Trophoblast cell (in vitro differentiated cells and primary cell): Measurements from ENCODE around the gene MT1B. TPM values are rescaled to one million over a fixed set of nuclear protein-coding genes. Genes with fewer than 3 reads are reported as not detected.

Experiments used
- DNase-seq, 2 donors: peaks; one replicate each; pipeline ENCODE4 v3.0.0-alpha.2; 2016
- H2AFZ ChIP-seq: 2 replicates; pipeline ENCODE4 v1.6.1; 2013; ENCODE audit warnings: low read length, moderate library complexity, mild to moderate bottlenecking; ENCODE audit not compliant: insufficient read depth, poor library complexity
- H2AK5ac ChIP-seq: 2 replicates; pipeline ENCODE4 v1.6.1; 2013; ENCODE audit warnings: mild to moderate bottlenecking, low read length
- H2BK120ac ChIP-seq: 2 replicates; pipeline ENCODE4 v1.6.1; 2013; ENCODE audit warnings: low read length, mild to moderate bottlenecking, moderate library complexity; ENCODE audit not compliant: insufficient read depth, poor library complexity
- H2BK12ac ChIP-seq: 2 replicates; pipeline ENCODE4 v1.6.1; 2013; ENCODE audit warnings: mild to moderate bottlenecking, low read length, moderate library complexity
- H2BK5ac ChIP-seq: 2 replicates; pipeline ENCODE4 v1.6.1; 2013; ENCODE audit warnings: low read length, low read depth, moderate library complexity, mild to moderate bottlenecking; ENCODE audit not compliant: poor library complexity
- H3K14ac ChIP-seq: 2 replicates; pipeline ENCODE4 v1.6.1; 2013; ENCODE audit warnings: mild to moderate bottlenecking, low read length
- H3K18ac ChIP-seq: 2 replicates; pipeline ENCODE4 v1.6.1; 2013; ENCODE audit warnings: mild to moderate bottlenecking, low read length
- H3K23ac ChIP-seq: 2 replicates; pipeline ENCODE4 v1.6.1; 2013; ENCODE audit warnings: low read length
- H3K27ac ChIP-seq: 2 replicates; pipeline ENCODE4 v1.5.1; 2013; ENCODE audit warnings: low read depth, mild to moderate bottlenecking, inconsistent platforms, low read length, moderate library complexity
- H3K27me3 ChIP-seq: 2 replicates; pipeline ENCODE4 v1.6.1; 2013; ENCODE audit warnings: inconsistent platforms, mild to moderate bottlenecking, low read length, moderate library complexity; ENCODE audit not compliant: insufficient read depth
- H3K36me3 ChIP-seq, 2 experiments: 1 replicate in 1 of 2; 2 replicates in 1 of 2; pipeline ENCODE4 v1.6.1; 2013; ENCODE audit warnings: low read length in 2 of 2, mild to moderate bottlenecking in 2 of 2, moderate library complexity in 1 of 2; ENCODE audit not compliant: insufficient read depth in 2 of 2, control insufficient read depth in 1 of 2
- H3K4ac ChIP-seq: 2 replicates; pipeline ENCODE4 v1.6.1; 2013; ENCODE audit warnings: low read depth, mild to moderate bottlenecking, low read length, moderate library complexity
- H3K4me1 ChIP-seq, 2 experiments: 1 replicate in 1 of 2; 2 replicates in 1 of 2; pipeline ENCODE4 v1.6.1; 2013; ENCODE audit warnings: low read length in 2 of 2, mild to moderate bottlenecking in 2 of 2, moderate library complexity in 1 of 2; ENCODE audit not compliant: insufficient read depth in 2 of 2, control insufficient read depth in 1 of 2
- H3K4me2 ChIP-seq: 2 replicates; pipeline ENCODE4 v1.6.1; 2013; ENCODE audit warnings: inconsistent platforms, mild to moderate bottlenecking, low read length, moderate library complexity
- H3K4me3 ChIP-seq: 2 replicates; pipeline ENCODE4 v1.5.1; 2013; ENCODE audit warnings: mild to moderate bottlenecking, low read depth, low read length, inconsistent platforms
- H3K79me1 ChIP-seq: one replicate; pipeline ENCODE4 v1.6.1; 2013; ENCODE audit warnings: low read length
- H3K79me2 ChIP-seq: 2 replicates; pipeline ENCODE4 v1.6.1; 2013; ENCODE audit warnings: low read length, mild to moderate bottlenecking; ENCODE audit not compliant: control insufficient read depth, insufficient read depth, poor library complexity
- H3K9ac ChIP-seq: 2 replicates; pipeline ENCODE4 v1.6.1; 2013; ENCODE audit warnings: mild to moderate bottlenecking, low read length
- H3K9me3 ChIP-seq: 2 replicates; pipeline ENCODE4 v1.6.1; 2013; ENCODE audit warnings: low read depth, mild to moderate bottlenecking, control low read depth, inconsistent platforms, low read length; ENCODE audit not compliant: insufficient read depth
- H4K12ac ChIP-seq: 2 replicates; pipeline ENCODE4 v1.6.1; 2013; ENCODE audit warnings: low read depth, mild to moderate bottlenecking, low read length, moderate library complexity
- H4K8ac ChIP-seq: 2 replicates; pipeline ENCODE4 v1.6.1; 2013; ENCODE audit warnings: low read depth, mild to moderate bottlenecking, low read length, moderate library complexity
- H4K91ac ChIP-seq: one replicate; pipeline ENCODE4 v1.6.1; 2013; ENCODE audit warnings: low read depth, mild to moderate bottlenecking, low read length, moderate library complexity
- WGBS: extraction: QIAGEN DNeasy Blood & Tissue Kit; methylation state at CpG from one replicate; pipeline ENCODE4 v1.1.7; 2013; ENCODE audit warnings: missing lambda C conversion rate; ENCODE audit not compliant: insufficient read length, insufficient coverage; ENCODE audit errors: extremely low coverage; 5-methylcytosine and 5-hydroxymethylcytosine counted together
- polyA plus RNA-seq: library from polyadenylated mRNA; stranded (reverse); fragments of 200-250 nt; gene quantifications from 2 replicates; pipeline ENCODE4 v1.2.3, GENCODE V29; 2013

The MT1B gene
- not detected in 2 replicates for polyA plus RNA-seq

GRCh38 chr16:56651586-56651985 is at the start of gene MT1B:
Gene MT1B, plus strand, starts transcription at chr16:56651886. Its CDS starts 68 bp downstream, at chr16:56651954.
- H3K9me3 ChIP-seq, result no peaks in the 10 kb centered on the region
- no peak within 1 kb of the TSS for H4K8ac ChIP-seq
- peaks cover 25% of the 10 kb centered on the region for H3K27me3 ChIP-seq
- H3K9ac ChIP-seq, result no peak within 1 kb of the TSS
- no peak within 1 kb of the TSS for H3K27ac ChIP-seq
- H3K4ac ChIP-seq, result no peak within 1 kb of the TSS
- no peak within 1 kb of the TSS for H2AK5ac ChIP-seq
- no peak within 1 kb of the TSS for H3K14ac ChIP-seq
- no peak within 1 kb of the TSS for H2BK120ac ChIP-seq
- H3K36me3 ChIP-seq, result no peaks in the 10 kb centered on the region
- no peak within 1 kb of the TSS for H4K91ac ChIP-seq
- no peaks in the 10 kb centered on the region for H3K79me1 ChIP-seq
- no peak within 1 kb of the TSS for H4K12ac ChIP-seq
- no peak within 1 kb of the TSS for H3K4me3 ChIP-seq
- no peak within 1 kb of the TSS for H3K18ac ChIP-seq
- no peak within 1 kb of the TSS for H3K23ac ChIP-seq
- no peak within 1 kb of the TSS for H3K4me2 ChIP-seq
- H3K79me2 ChIP-seq, result no peaks in the 10 kb centered on the region
- H2BK5ac ChIP-seq, result no peak within 1 kb of the TSS
- no peak for DNase-seq
- H2BK12ac ChIP-seq, result no peak within 1 kb of the TSS
- no peaks in the 10 kb centered on the region for H3K4me1 ChIP-seq
- no CpG with 5 or more reads among the region's 7 CpGs for WGBS
- H2AFZ ChIP-seq, result no peak within 1 kb of the TSS

GRCh38 chr16:56603589-56603988 is 48.1 kb upstream of the MT1B start:
- Histone ChIP-seq H2BK12ac (no peak overlapping the region), H2AK5ac (no peak overlapping the region), H3K79me1 (peaks cover 11% of the 10 kb centered on the region), H2BK5ac (no peak overlapping the region), H3K4me1 (peaks cover 16 to 18% of the 10 kb centered on the region in 2 experiments), H3K27ac (no peak overlapping the region), H4K8ac (no peak overlapping the region), H3K4ac (no peak overlapping the region), H3K27me3 (no peaks in the 10 kb centered on the region), H3K18ac (no peak overlapping the region), H3K9ac (no peak overlapping the region), H3K36me3 (no peaks in the 10 kb centered on the region), H2AFZ (no peak overlapping the region), H3K14ac (no peak overlapping the region), H3K4me3 (no peak overlapping the region), H4K91ac (no peak overlapping the region), H3K9me3 (no peaks in the 10 kb centered on the region), H3K79me2 (no peaks in the 10 kb centered on the region), H4K12ac (no peak overlapping the region), H3K23ac (no peak overlapping the region), H3K4me2 (no peak overlapping the region), H2BK120ac (no peak overlapping the region)
- DNase-seq, result peak; percentile 46 to 64
- WGBS, result no CpG with 5 or more reads among the region's 4 CpGs

DNA sequence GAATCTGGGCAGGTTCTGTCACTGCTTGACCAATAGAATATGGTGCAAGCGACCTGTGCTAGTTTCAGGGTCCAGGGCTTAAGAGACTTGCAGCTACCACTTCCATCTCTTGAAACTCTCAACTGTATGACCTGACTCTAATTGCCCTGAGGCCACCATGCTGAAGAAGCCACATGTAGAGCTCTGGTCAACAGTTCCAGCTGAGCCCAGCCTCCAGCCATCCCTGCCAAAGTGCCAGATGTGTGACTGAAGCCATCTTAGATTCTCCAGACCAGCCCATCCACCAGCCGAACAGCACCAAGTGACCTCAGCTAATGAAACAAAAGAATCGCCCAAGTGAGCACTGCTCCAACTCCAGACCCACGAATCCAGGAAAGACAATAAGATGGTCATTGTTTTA is 46.7 kb upstream of the MT1B start:
- no CpG with 5 or more reads among the region's 4 CpGs for WGBS
- no peak for DNase-seq
- Histone ChIP-seq H3K27me3 (no peaks in the 10 kb centered on the region), H3K14ac (no peak overlapping the region), H2BK120ac (no peak overlapping the region), H3K4me3 (no peak overlapping the region), H3K27ac (no peak overlapping the region), H4K8ac (no peak overlapping the region), H3K4me2 (no peak overlapping the region), H3K36me3 (no peaks in the 10 kb centered on the region), H3K4ac (no peak overlapping the region), H2AFZ (no peak overlapping the region), H3K23ac (no peak overlapping the region), H3K9me3 (no peaks in the 10 kb centered on the region), H3K79me2 (no peaks in the 10 kb centered on the region), H2AK5ac (no peak overlapping the region), H2BK12ac (no peak overlapping the region), H4K12ac (no peak overlapping the region), H3K18ac (no peak overlapping the region), H3K79me1 (peaks cover 11% of the 10 kb centered on the region), H4K91ac (no peak overlapping the region), H3K9ac (no peak overlapping the region), H2BK5ac (no peak overlapping the region), H3K4me1 (peaks cover 22 to 27% of the 10 kb centered on the region in 2 experiments)

DNA sequence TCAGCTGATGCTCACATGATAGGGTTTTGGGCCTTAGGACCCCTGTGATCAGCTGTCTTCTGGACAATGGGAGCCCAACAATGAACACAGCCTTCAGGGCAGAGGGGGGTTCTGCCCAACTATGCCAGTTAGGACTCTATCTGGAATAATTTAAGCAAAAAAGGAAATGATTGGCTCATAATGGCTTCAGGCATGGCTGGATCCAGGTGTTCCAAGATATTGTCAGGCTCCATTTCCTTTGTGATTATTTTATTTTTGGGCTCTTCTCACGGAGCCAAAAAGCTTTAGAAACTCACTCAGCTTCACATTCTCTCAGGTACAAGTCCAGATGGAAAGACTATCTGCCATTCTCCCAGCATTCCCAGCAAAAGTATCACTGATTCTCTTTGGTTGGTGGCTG is 46.2 kb upstream of the MT1B start:
- Histone ChIP-seq H4K12ac (no peak overlapping the region), H3K27ac (no peak overlapping the region), H3K79me2 (no peaks in the 10 kb centered on the region), H3K14ac (no peak overlapping the region), H3K9me3 (no peaks in the 10 kb centered on the region), H3K23ac (no peak overlapping the region), H4K91ac (no peak overlapping the region), H2AFZ (no peak overlapping the region), H3K4me2 (no peak overlapping the region), H3K4ac (no peak overlapping the region), H3K27me3 (no peaks in the 10 kb centered on the region), H2BK12ac (no peak overlapping the region), H4K8ac (no peak overlapping the region), H3K9ac (no peak overlapping the region), H2AK5ac (no peak overlapping the region), H2BK120ac (no peak overlapping the region), H3K36me3 (no peaks in the 10 kb centered on the region), H3K4me1 (peaks cover 27 to 31% of the 10 kb centered on the region in 2 experiments), H3K79me1 (peaks cover 11% of the 10 kb centered on the region), H2BK5ac (no peak overlapping the region), H3K18ac (no peak overlapping the region), H3K4me3 (no peak overlapping the region)
- WGBS, result no CpG with 5 or more reads among the region's 1 CpG
- no peak for DNase-seq
